CD4-positive, alpha-beta T cell treated with Interleukin-6 for 4 hours (primary cell): Measurements from ENCODE around the gene NRXN3.

Experiments used
- DNase-seq: peaks from one replicate; pipeline ENCODE4 v3.0.0-alpha.2; 2020; ENCODE audit warnings: mixed read lengths

NRXN3 gene

DNA sequence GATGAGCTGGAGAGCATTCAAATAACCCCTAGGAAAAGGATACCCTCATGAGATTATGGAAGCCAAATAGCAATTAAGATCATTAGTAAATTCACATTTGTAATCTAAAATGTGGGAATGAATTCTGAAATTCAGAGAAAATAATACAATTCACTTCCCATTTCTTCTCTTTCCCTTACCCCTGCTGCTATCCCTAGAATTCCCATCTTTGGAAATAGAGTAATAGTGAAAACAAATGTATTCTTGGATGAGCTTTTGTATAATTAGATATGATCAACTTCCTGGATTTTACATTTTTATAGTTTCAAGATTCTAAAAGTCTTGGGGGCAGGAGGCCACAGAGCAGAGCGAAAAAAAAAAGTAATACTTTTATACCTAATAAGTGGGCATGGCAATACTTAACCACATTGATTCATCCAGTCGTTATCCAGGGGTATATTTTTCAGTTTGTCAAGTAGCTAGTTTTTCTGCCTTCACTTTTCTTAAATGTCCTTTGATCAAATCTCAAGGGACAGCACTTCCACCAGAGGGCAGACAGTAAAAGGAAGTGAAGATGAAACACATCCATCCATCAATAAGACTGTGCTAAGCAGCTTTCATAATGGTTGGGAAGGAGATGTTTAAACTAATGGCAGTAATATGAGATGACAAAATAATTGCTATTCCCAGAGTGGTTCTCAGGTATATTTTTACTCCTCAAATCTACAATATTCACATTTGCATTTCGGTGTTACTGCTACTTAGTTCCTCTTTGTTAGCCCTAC, 1639.9 kb downstream of the NRXN3 start:
- no peak for DNase-seq

DNA sequence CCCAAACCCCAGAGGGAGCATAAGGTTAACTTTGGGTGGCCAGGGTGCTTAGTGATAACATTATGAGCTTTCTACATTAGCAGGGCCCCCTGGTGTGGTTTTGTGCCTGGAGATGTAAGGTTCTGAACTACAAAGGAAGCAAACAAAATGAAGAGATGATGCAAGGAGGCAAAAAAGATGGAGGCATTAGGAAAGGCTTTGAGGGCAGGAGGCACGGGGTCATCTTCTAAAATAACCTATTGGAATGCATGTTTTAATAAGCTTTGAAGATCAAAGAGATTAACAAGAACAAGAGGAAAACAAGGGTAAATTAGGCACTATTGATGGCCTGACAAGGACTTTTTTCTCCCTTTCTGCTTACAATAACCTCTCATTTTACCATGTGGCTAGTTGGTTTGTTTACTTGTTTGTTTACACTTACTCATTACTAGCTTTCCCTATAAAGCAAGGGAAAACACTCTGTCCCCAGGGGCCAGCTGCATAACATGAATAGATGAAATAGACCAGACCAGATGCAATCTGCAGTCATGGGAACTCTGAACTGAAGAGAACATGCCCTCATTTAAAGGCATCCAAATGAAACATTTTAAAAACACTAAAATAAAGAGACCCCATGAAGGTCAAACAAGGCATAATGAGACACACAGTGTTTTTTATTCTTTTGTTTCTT, 1650.8 kb downstream of the NRXN3 start:
- no peak for DNase-seq

DNA sequence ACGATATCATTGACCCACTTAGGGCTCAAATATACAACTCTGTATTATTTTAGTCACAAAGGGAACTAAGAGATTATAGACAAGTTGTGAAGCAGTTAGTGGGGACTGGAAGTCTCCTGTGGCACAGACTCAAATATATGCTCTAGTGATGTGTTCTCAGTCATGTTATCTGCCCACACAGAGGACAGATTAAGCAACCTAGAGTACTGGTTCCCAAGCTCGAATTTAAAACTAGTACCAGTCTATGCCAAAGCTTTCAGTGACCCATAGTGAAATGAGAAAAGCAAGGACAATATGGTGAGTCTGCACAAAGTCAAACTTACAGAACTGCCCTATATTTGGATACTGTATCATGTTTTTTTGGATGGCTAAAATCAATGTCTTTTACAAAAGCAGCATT, 1651.9 kb downstream of the NRXN3 start:
- DNase-seq = no peak

DNA sequence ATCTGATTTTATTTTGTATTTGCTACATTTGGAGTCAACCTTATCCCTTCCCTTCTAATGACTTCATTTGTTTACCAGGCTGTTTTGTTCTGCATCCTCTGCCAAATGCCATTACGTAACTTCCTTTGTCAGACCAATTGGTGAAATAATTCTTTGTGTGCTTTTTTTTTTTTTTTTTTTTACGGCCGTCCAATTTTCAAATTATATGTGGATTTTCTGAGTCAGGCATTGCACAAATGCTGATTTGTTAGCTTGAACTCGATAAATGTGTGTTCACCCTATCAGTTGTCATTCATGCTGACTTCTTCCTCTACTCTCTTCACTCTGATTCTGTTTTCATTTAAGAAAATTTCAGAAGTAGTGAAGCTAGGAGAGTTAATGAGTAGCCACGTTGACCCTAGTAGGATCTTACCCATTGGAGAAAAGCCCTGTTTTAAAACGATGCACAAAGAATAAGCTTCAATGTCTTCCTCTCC, 1654.9 kb downstream of the NRXN3 start:
- DNase-seq = no peak

DNA sequence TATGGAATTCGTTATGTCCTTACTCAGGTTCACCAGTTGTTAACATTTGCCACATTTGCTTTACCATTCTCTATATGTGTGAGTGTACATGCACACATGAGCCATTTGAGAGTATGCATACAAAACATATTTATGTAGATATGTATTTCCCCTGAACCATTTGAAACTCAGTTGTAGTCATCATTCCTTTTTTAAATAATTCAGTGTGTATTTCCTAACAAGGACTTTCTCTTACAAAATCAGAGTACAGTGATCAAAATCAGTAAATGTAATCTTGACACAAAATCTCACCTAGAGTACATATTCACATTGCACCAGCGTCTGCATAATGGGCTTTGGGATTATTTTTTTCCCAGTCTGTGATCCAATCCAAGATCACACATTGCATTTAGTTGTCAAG, 1656.2 kb downstream of the NRXN3 start:
- no peak for DNase-seq

DNA sequence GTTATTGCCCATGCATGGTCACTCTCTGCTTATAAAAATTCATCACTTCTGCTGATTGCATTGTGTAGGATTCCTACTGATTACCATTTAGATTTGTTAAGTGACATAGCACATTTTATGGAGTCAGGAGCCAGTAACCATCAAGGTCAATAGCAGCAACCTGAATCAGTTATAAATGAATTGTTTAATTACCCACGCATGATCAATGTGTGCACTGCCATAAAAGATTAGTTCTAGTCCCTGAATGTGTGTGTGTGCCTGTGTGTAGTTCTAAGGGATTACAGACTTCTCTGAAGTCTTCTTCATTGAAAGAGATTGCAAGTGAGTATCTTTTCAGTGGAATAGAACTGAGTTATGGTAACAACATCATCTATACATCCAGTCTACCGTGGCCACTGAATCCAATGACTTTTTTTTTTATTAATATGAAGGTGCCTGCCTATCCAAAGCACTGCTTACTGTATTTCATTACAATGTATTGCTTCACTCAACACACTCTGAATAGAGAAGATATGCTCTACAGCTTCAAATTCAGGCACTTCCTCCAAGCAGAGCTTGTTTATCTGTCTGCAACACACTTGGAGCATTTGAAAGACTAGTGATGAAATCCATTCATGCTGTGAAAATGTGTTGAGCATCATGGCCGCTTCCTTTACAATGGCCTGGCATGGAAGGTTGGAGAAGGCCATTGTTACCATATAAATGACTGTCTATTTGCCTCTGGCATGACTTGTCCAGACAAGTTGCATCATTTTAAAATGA, 1659.4 kb downstream of the NRXN3 start:
- no peak for DNase-seq

DNA sequence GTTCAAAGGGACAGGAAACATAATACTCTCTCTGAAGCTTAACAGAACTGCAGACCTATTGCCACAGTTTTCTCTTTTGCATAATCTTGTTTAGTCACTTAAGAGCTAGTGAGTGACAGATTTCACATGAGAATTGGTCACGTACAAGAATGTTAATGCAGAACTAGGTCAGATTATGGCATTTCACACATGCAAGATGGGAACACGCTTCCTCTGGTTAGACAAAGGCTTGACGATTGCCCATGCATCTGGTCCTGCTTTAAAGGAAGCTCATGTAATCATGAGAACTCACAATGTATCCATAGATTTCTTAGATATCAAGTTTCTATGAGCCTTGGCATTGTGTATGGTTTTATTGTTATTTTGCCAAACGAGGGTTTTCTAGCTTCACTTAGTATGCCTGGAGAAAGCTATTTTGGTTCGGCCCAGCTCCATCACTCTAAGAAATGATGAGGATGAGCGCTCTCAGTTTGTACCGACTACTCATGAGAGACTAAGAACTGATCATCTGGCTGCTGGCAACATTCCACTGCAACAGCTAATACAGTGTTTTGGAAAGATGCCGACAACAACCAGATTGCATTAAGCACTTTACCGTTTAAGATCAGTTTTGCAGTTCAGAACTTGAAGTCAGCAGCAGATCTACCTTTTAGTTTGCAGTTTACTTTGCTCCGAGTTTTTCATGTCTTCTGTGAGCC, 1661.2 kb downstream of the NRXN3 start:
- no peak for DNase-seq

DNA sequence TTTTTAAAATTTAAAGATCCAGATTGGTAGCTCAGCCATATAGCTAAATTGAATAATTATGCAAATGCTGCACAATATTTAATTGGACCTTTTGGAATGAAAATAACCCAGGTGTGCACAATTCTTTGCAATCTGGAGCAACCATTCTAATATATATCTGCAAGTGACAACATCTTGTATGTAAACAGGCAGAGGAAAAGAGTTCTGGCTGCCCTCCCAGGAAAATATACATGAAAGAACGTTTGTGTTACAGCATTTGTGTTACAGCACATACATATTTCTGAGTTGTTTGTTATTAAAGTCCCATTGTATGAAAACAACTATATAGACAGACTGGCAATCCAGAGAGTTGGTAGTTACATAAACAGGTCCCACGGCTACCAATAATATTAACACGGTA, 1663.6 kb downstream of the NRXN3 start:
- no peak for DNase-seq

DNA sequence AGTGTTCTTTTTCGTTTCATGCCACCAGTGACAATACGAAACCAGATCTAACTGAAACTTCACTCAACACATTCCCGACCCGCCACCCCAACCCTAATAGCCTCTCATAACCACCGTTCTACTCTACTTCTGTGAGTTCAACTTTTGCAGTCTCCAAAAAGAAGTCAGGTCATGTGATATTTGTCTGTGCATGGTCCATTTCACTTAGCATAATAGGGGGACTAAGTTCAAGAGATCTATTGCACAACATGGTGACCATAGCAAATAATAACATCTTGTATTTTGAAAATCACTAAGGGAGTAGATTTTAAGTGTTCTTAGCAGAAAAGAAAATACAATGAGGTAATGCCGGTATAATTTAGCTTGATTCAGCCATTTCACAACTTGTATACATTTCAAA, 1664.7 kb downstream of the NRXN3 start:
- no peak for DNase-seq

DNA sequence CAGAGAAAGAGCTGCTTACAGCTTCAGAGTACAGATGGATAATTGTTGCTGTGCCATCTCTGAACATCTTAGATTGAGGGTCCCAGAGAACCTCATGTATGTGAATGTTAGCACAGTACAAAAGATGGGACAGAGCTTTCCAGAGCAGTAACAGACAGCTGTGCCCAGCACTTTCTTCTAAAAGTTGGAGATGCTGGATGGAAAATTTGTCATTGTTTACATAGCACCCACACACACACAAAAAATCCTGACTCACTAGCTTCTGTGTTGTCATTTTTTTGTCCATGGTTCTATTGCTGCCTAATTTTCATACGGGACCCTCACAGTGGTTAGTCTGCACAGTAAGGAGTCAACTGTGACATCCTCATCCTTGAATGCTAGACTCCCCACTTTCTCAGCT, 1666.4 kb downstream of the NRXN3 start:
- DNase-seq = no peak

DNA sequence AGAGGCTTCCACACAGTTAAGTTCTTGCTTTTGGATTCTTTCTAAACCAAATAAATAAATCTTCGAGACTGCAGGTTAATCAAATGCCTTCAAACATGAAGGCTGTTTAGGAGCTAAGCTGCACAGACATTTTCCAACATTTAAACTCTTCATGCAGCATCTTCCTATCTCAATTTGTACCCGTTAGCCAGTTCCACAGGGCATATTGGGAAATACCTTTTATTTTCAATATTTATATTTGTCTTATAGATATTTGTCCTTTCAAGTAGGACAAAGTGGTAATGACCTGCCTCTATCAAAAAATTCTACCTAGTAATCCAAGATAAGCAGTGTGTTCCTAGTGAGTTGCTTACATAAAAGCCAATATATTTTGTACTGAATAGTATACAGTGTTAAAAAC, 1667.5 kb downstream of the NRXN3 start:
- no peak for DNase-seq

DNA sequence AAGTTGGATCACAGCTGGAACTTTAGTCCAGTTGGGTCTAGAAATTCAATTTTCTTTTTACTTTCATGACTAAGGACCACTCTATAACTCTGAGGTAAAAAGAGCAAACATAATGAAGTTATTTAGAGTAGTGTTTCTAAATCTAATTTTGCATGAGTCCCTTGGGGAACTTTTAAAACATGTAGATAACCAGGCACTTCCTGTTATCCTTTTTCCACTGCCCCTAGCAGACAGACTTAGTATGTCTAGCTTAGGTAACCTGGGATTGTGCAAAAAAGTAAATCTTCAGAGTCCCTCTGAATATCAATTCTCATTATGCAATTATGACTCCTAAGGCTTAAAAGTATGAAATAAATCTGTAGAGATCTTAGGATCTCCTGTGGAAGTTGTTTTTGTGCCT, 1669.9 kb downstream of the NRXN3 start:
- no peak for DNase-seq

DNA sequence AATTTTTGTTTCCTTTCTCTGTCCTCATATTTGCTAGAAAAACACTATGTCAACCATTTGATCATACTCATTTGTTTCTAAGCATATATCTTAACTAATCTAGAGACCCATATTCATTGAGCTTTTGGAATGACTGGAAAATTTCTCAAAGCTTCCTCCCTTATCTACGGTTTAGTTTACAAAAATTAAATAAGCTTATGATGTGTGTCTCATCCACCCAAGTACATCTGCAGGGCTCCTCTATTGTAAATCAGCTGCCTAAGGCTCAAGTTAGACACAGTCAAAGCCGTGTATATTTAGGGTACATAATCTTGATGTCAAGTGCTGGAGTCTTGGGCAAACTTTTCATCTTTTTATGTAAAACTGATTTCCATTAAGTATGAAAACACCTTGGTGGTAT, 1670.7 kb downstream of the NRXN3 start:
- no peak for DNase-seq

DNA sequence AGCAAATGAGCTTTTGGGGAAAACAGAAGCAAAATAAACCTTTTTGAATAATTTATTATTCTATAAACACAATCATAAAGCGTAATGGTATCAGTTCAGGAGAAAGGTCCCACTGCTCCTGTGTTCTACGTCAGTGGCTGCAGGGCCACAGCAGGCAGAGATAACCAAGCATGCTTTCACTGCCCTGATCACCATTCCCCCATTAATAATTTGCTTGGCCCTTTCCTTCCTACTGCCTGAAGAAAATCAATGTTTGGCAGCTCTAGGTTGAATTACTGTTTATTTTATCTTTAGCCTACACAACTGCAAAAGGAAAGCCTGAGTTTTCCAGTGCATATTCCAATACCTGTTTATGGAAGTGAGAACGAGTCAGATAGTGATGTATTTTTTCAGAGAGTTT, 1671.3 kb downstream of the NRXN3 start:
- DNase-seq = no peak

DNA sequence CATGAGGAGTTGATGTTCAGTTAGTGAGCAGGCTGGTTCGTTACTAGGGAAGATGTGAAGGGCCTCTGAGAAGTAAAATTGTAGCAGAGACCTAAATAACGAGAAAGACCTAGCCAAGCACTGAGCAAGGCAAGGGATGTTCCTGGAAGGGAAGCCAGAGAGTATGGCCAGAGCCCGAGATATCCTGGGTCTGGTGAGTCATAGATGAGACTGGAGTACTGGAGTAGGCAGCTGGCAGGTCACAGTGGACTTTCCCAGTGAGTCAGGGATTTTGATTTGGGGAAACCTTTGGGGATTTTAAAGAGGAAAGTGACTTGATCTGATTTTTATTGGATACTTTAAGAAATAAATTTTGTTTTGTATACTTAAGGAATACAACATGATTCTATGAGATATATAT, 1672.1 kb downstream of the NRXN3 start:
- no peak for DNase-seq

DNA sequence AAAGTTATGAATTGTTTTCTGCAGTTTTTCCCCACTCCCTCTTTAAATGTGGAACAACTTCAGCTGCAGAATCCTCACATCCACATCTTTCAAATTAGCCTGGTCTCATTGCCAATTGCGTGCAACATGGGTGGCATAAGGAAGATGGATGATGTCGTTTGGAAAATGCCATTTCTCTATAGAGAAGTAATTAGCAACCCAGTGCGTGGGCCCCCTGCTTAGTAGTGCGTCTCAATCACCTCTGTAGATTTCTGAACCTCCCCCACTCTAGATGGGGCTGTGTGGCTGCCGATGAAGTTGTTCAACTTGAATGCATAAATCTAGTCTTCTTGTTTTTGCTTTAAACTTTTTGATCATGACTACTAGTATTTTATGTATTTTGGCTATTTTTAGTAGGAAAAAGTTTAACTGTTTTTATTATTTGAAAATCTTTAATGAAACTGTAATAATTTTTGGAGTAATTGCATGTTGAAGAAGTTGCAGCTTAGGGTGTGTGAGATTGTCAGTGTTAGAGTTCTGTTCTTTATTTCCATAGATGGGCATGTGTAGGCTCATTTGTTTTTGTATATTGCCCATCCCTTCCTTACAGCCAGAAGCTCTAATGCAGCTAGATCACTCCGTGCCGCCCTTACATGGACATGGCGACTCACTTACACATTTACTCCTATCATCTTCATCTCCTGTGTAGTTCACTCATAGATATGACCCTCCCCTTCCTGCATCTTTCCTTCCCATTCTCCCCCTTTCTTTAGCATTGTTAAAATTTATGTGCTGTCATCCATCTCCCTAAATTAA, 1683.0 kb downstream of the NRXN3 start:
- DNase-seq = no peak

DNA sequence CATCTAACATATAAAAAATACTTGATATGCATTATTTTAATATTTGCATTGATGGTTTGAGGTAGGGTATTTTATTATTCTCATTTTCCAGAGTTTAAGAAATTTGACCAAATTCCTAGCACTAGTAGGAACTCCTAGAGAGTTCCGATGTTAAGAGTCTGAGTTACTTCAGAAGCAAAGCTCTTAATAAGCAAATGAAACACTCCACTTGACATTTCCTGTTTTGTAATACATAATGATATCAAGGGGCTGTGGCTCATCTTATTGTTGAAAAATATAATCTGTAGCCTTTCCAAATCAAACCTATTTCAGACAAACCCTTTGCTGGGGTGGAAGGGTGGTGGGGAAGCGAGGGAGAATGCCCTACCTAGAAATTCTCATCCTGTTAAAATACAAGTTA, 1685.6 kb downstream of the NRXN3 start:
- no peak for DNase-seq

DNA sequence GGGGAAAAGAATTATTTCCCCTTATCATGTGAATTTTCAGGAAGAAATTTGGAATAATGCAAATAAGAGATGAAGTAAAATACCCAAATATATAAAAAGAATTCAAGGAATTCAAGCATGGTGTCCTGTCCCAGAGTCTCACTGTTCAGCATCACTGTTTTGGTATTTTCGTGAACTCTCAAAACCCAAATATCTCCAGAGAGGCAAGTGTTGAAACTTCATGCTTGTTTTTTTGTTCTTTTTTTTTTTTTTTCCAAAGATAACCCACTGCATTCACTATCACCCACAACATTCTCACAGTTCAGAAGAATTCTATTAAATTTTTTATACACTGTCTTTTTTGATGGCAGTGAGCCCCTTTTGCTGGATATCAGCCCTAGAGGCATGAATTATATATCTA, 1686.2 kb downstream of the NRXN3 start:
- DNase-seq = no peak

DNA sequence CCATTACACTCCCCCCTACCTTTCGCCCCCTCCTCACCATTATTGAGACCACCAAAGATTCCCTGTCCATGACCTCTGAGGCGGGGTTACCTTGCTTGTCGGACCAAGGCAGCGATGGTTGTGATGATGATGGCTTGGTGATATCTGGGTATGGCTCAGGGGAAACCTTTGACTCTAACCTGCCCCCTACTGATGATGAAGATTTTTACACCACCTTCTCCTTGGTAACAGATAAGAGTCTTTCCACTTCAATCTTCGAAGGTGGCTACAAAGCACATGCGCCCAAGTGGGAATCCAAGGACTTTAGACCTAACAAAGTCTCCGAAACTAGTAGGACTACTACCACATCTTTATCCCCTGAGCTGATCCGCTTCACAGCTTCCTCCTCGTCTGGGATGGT, 1690.9 kb downstream of the NRXN3 start:
- DNase-seq = no peak

DNA sequence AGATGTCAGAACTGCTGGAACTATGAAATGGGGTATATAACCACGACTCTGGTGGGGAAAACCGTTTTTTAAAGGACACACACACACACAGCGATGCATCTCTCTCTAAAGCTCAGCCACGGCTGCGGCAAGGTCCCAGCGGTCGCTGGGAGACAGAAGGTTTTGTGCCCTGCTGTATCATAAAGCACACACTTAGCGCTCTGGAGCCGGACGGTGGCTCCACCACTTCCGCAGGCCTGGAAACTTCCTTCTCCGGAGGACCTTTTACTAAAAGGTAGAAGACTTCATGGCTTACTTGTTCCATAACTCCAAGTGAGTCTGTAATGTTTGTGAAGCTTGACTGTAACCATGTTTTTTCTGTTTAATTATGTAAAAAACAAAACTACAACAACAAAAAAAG, 1691.9 kb downstream of the NRXN3 start:
- DNase-seq = no peak

DNA sequence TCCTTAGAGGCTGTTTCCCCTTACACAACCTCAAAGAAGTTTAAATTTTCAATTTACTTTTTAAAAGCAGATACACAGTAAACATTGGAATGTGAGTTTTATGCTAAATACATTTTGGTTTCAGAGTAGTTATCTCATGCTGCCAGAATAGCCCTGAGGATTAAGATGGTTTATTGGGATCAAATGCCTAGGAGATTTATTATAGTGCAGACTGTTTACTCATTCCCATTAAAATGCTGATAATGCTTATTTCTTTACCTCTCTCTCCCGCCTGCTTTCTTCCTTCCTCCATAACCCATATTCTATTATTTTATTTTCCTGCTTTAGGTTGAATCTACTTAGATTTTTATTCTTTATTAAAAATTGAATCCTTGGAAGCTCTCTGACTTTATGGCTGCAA, 1701.0 kb downstream of the NRXN3 start:
- DNase-seq = no peak

DNA sequence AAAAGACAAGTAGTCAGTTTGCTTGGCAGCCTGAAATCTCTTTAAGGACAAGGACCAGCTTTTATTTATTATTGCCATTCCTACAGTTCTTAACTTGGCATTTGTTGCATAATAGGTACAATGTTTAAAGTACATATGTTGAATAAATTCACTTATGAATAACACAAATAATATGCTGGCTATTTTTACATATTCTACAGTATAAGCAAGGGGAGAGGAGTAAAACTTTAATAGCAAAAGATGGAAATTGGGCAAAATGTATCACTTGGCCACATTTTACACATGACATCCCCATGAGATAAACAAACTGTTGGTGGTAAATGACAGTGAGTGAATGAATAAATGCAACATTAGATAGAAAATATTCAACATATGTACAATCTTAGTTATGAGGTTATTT, 1708.1 kb downstream of the NRXN3 start:
- DNase-seq = no peak

DNA sequence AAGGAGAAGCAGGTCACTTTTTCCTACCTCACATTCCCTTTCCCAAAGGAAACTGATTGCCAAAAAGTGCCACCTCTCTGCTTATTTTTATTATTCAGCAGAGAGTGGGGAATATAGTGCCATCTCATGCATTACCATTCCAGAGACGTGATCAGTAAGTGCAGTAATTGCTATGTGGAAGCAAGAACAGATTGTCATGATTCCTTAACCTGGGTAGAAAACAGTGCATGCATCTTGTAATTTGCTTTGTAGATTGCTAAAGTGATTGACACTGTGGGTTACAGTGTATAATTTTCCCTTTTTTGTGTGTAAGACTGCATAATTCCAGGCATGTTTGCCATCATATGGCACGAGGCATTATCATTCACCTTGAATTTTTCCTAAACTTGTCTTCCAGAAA, 1708.6 kb downstream of the NRXN3 start:
- no peak for DNase-seq
